ENCODE measurements around the gene RHOBTB1.
A peak's percentile ranks its signal among the peaks of the same experiment; 100 is the strongest.

The RHOBTB1 gene

DNA sequence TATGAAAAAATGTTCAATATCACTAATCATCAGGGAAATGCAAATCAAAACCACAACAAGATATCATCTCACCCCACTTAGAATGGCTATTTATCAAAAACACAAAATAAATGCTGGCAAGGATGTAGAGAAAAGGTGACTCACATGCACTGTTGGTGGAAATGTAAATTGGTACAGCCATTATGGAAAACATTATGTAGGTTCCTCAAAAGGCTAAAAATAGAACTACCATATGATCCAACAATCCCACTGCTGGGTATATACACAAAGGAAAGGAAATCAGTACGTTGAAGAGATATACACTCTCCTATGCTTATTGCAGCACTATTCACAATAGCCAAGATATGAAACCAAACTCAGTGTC lies 115.5 kb downstream of the RHOBTB1 start:
- no peak for DNase-seq (ENCODE audit: low read depth)

GRCh38 chr10:60827791-60828488 lies 116.0 kb downstream of the RHOBTB1 start:
- H3K4me3 ChIP-seq (ENCODE audit: low read length) = no peak overlapping the region
- TF ChIP-seq, protein P1, sequence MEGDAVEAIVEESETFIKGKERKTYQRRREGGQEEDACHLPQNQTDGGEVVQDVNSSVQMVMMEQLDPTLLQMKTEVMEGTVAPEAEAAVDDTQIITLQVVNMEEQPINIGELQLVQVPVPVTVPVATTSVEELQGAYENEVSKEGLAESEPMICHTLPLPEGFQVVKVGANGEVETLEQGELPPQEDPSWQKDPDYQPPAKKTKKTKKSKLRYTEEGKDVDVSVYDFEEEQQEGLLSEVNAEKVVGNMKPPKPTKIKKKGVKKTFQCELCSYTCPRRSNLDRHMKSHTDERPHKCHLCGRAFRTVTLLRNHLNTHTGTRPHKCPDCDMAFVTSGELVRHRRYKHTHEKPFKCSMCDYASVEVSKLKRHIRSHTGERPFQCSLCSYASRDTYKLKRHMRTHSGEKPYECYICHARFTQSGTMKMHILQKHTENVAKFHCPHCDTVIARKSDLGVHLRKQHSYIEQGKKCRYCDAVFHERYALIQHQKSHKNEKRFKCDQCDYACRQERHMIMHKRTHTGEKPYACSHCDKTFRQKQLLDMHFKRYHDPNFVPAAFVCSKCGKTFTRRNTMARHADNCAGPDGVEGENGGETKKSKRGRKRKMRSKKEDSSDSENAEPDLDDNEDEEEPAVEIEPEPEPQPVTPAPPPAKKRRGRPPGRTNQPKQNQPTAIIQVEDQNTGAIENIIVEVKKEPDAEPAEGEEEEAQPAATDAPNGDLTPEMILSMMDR (conservative IDR thresholded peaks at IDR 0.05; ENCODE audit: low read length) = no peak
- DNase-seq (ENCODE audit: low read depth) = peak; percentile 87

More for the DNA sequence above, 115.5 kb downstream of the RHOBTB1 start:
- H3K4me3 ChIP-seq (ENCODE audit: low read length) = no peak overlapping the region
- TF ChIP-seq, protein P1 (conservative IDR thresholded peaks at IDR 0.05; ENCODE audit: low read length) = no peak

DNA sequence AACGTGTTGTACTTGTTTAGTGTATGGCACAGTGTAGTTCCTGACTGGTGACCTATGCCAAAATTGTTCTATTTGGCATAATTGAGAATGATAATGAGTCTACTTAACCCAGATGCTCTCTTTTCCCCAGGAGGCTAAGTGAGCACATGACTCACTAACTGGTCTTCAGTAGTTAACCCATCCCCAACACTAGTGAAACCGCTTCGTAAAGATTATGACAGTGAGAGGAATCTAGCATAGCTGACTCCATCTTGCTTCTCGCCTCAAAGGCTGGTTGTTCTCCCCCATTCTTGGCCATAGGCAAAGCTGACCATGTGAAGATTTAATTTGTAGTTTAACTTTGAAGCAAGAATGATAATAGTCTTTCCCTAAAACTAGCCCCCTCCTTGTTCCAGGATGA lies 118.5 kb downstream of the RHOBTB1 start:
- DNase-seq (ENCODE audit: low read depth) = no peak
- TF ChIP-seq, protein P1 (conservative IDR thresholded peaks at IDR 0.05; ENCODE audit: low read length) = no peak
- no peak overlapping the region for H3K4me3 ChIP-seq (ENCODE audit: low read length)

- no peak for DNase-seq (ENCODE audit: low read depth)
- H3K4me3 ChIP-seq (ENCODE audit: low read length) = no peak overlapping the region
- TF ChIP-seq, protein P1 (conservative IDR thresholded peaks at IDR 0.05; ENCODE audit: low read length) = no peak
Measured at GRCh38 chr10:60823324-60823723, 120.7 kb downstream of the RHOBTB1 start.

DNA sequence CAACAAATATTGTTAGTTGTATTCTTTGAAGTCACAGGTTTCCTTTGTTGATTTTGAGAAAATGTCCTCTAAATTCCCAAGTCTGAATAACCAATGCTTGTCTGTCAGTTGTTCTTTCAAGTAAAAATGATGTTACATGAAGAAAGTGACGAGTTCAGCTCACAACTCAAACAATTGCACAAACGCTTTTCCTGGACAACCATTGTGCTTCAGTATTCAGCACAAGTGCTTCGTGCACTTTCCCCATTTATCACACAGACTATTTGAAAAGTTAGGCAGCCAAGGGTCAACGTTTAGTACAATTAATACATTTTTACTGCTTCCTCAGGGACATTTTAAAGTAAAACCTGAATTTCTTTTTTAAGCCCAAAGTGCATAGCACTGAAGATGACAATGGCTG lies 121.2 kb downstream of the RHOBTB1 start:
- TF ChIP-seq, protein P1 (conservative IDR thresholded peaks at IDR 0.05; ENCODE audit: low read length) = no peak
- DNase-seq (ENCODE audit: low read depth) = no peak
- H3K4me3 ChIP-seq (ENCODE audit: low read length) = no peak overlapping the region

DNA sequence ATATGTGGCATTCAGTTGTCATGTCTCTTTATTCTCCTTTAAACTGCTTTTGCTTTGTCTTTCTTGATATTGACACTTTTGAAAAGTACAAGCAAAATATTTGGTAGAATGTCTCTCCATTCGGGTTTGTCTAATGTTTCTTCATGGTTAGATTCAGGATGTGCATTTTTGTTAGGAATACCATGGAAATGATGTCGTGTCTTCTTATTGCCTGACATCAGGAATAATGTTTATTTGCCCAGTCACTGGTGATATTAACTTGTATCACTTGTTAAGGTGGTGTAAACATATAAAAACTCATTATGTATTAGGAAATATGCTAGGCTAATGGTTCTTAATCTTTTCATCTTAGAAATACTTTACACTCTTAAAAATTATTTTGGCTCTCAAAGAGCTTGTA lies 122.3 kb downstream of the RHOBTB1 start:
- H3K4me3 ChIP-seq (ENCODE audit: low read length) = no peak overlapping the region
- TF ChIP-seq, protein P1 (conservative IDR thresholded peaks at IDR 0.05; ENCODE audit: low read length) = no peak
- peak; percentile 55 for DNase-seq (ENCODE audit: low read depth)

DNA sequence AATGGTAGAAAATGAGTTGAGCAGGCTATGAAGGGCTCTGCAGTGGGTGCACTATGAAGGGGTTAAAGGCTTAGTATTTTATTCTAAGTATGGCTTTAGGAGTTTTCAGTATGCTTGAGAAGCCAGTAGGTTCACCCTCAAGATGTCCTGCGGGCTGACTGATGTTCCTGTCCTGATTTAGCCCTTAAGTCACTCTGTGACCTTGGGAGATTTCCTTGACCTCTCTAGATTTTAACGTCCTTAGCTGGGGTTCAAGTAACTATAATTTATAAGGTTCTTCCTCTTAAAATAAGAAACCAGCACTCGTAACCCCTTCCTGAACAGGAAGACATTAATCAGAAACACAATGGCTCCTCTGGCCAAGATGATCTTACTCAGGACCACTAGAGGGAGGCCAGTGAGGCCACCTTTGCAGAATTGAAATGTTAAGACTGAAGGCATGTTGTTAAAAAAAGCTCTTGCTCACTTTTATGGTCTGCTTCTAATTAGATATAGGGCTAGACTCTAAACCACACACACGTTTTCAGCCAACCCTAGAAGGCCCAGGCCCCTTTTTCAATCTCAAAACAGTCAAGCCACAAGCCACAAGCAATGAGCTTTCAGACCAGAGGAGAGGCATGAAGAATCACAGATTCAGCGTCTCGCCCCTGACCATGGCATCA lies 123.8 kb downstream of the RHOBTB1 start:
- DNase-seq (ENCODE audit: low read depth) = peak; percentile 93
- H3K4me3 ChIP-seq (ENCODE audit: low read length) = no peak overlapping the region
- TF ChIP-seq, protein P1 (conservative IDR thresholded peaks at IDR 0.05; ENCODE audit: low read length) = peak; percentile 72

All from AG10803 (cell line).